ENCODE measurements around the gene MTNR1B.

The MTNR1B gene

DNA sequence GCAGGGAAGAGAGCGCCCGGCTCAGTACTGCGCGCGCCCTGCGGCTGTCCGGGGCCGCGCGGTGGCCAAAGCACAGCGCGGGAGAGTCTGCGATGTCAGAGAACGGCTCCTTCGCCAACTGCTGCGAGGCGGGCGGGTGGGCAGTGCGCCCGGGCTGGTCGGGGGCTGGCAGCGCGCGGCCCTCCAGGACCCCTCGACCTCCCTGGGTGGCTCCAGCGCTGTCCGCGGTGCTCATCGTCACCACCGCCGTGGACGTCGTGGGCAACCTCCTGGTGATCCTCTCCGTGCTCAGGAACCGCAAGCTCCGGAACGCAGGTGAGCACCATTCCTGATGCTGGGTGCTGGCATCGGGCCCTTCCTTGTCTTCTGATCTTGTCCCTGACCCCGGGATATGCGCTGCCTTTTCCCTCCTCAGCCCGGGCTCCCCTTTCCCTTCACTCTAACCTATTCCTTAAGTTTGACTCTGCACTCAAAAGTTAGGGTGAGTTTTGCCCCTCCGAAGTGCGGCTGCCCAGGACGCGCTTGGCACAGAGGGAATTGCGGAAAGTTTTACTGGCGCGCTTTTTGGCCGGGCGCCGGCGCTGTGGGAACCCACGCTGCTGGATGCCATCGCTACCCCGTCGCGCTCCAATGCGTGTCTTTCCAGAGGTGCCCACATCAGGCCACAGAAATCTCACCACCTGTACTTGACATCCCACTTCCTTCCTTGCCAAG, at the start of gene MTNR1B:
MTNR1B (plus strand) TSS at position 18 of the 714 bp plus-strand sequence; CDS start at position 93, 75 bp downstream.
- DNase-seq (ENCODE audit: low read depth in 2 of 2), result no peak

GRCh38 chr11:92920331-92920730, 49.1 kb upstream of the MTNR1B start:
- no peak for DNase-seq (ENCODE audit: low read depth in 2 of 2)

- no peak for DNase-seq (ENCODE audit: low read depth in 2 of 2)
Observed at GRCh38 chr11:92922731-92923130, 46.7 kb upstream of the MTNR1B start.

DNA sequence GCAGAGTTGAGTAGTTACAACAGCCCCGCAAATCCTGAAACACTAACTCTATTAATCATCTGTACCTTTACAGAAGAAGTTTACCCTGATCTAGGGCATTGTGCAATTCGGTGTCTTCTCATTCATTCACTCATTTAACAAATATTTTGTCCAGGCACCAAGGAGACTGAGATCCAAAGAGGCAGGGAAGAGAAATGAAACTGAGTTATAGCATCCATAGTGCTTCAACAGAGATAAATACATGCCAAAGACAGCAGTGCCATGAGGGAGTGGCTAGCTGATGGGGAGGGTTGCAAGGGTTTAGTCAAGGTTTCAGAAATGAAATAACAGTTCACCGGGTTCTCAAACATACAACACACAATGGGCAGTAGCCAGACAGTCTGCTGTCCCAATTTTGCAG, 40.2 kb upstream of the MTNR1B start:
- no peak for DNase-seq (ENCODE audit: low read depth in 2 of 2)

DNA sequence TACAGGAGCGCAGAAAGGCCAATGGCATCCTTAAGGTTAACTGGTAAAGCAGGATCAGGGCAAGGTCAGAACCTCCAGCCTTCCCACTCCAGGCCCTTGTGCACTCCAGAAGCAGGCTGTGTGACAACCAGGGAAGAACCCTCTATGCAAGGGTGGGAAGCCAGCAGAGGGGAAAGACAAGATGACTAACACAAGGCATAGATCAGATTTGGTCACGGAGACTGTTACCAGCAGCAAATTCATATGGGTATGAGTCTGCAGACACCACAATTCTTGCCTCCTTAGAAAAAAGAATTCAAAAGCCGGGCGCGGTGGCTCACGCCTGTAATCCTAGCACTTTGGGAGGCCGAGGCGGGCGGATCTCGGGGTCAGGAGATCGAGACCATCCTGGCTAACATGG, 39.8 kb upstream of the MTNR1B start:
- DNase-seq (ENCODE audit: low read depth in 2 of 2), result no peak

DNA sequence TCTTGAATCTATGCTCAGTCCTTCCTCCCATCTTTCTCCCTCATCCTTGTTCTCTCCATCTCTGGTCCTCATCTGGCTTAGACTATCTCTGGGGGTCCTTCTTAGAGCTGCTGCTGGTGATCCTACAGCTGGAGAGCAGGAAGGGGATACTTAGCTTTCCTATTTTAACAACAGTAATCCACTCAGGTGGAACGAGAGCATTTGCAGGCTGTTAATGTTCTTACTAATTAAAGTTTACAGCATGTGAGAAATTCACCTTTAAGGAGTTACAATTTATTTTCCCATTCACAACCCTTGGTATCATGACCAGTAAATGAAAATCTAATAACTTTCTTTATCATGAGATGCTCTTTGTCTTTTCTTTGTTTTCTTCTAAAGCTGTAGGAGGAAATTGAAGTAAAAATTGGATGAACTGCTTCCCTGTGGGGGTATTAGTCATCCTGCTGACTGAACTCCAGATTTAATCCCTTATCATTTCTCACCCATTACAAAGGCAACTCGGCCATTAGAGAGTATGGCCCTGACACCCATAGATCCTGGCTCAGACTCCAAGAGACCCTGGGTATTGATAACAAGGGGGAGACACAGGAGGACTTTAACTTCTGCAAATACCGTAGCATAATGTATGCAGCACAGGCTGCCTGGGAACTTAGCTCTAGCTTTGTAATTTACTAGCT, 37.6 kb upstream of the MTNR1B start:
- no peak for DNase-seq (ENCODE audit: low read depth in 2 of 2)

DNA sequence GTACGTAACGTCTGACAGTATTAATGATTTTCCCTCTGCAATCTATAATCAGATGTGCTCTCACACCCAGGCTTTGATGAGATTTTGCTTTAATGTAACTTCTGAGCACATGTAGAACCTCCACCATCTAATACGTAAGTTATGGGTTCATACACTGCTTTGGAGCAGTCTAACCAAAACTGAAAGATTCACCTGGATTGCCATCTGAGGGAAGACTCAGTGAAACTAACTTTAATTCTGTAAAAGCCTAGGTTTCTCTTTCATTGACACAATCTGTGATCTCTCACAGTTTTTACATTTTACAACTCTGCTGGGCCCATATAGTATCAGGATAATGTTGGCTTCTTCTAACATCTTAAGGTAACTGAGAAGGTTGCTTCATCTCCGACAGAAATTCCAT, 30.1 kb upstream of the MTNR1B start:
- no peak for DNase-seq (ENCODE audit: low read depth in 2 of 2)

DNA sequence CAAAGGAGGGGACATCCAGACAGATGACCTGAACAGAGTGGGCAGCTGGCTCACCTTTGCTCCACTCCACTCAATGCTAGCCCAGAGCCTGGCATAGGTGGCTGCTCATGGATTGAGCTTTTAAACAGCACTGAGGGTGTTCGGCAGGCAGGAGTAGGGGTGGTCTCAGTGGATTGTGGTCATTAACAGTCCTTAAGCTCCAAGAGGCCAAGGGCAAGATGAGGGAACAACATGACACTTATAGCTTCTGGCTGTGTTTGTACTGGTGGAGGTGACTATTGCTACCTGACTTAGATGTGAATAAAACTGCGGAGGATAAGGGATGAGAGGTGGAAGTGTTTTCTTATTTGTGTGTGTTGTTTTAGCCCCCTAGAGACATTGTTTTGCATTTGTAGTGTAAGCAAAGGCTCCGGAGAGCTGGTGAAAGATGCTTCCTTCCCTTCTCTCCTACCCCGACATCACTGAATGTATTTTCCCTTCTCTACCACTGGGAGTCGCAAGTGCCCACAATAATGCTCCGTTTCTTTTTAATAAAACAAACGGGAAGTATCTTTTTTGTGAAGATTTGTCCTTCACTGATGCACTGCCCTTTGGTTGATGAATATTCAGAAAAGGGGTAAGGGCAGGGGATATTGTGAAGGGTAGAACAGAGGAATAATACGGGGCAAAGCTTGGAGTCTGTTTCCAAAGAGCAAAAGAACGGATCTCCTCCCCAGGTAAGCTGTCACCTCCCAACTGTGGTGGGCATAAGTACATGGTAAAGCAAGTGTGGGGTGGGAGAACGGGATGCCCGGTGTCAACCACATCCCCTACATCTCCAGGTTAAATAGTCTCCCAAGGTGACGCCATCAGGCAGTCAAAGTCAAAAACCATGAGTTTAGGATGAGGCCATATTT, 27.5 kb upstream of the MTNR1B start:
- no peak for DNase-seq (ENCODE audit: low read depth in 2 of 2)

GRCh38 chr11:92946707-92947106, 22.7 kb upstream of the MTNR1B start:
- no peak for DNase-seq (ENCODE audit: low read depth in 2 of 2)

DNA sequence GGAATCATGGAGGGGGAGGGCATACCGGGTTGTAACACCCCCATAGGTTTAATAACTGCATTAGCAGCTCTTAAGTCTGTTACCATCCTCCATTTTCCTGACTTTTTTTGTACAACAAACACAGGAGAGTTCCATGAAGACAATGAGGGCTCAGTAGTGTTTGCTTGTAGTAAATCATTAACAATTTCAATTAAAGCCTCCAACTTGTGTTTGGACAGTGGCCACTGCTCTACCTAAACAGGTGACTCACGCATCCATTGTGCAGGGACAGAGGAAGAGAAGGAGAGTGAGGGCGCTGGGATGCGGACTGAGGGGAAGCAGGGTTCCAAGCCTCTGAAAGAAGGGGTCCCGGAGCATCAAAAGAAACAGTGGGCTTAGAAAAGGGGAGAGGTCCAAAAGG, 21.3 kb upstream of the MTNR1B start:
- no peak for DNase-seq (ENCODE audit: low read depth in 2 of 2)

DNA sequence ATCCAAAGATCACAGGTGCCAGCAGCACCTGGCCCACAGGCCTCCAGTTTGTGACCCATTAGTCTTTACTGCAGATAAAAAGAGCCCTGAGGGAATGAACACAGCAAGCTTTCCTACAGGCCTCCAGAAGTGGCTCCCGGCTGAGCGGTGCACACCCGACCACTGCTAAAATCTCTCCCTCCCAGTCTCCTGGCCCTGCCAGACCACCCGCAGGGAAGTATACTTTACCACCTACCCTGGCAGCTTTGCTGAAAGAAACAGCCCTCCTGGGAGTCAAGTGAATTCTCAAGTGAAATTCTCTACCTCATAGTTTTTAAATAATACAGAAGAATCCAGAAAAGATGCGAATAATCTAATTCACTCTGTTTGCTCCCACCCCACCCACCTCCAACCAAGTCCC, 15.4 kb upstream of the MTNR1B start:
- DNase-seq (ENCODE audit: low read depth in 2 of 2), result no peak

- DNase-seq (ENCODE audit: low read depth in 2 of 2), result no peak
Observed at GRCh38 chr11:92955860-92956259, 13.6 kb upstream of the MTNR1B start.

DNA sequence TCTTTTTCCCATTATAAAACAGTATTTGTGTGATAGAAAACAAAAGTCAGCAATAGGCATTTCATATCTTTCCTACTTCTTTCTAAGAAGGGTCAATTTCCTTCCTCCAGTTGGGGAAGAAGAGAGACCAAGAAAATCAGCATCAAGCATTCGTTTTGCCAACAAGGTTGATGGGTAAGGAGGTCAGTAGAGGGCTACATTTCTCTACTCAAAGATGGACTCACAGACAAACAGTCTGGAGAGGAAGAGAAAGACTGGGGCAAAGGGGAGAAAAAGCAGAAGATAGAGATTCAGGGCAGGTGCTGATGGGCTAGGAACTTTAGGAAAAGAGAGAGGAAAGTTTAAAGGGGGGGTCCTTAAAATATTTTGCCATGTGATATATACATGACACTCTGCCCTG, 8.6 kb upstream of the MTNR1B start:
- no peak for DNase-seq (ENCODE audit: low read depth in 2 of 2)

DNA sequence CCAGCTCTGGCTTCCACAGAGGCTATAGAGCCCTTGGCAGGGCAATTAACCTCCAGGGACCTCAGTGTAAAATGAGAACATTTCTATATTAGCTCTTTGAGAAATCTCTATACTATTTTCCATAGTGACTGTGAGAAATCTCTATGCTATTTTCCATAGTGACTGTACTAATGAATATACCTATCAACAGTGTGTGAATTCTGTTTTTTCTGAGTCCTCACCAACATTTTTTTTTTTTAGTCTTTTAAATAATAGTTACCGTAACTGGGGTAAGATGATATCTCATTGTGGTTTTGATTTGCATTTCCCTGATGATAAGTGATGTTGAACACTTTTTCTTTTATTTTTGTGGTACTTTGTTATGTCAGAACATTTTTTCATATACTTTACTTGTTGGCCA, 7.0 kb upstream of the MTNR1B start:
- no peak for DNase-seq (ENCODE audit: low read depth in 2 of 2)

- DNase-seq (ENCODE audit: low read depth in 2 of 2), result no peak
Observed at GRCh38 chr11:92964471-92964870, 5.0 kb upstream of the MTNR1B start.

- no peak for DNase-seq (ENCODE audit: low read depth in 2 of 2)
Observed at GRCh38 chr11:92965196-92965595, 4.3 kb upstream of the MTNR1B start.

GRCh38 chr11:92967178-92967577, 2.3 kb upstream of the MTNR1B start:
- DNase-seq (ENCODE audit: low read depth in 2 of 2), result no peak

DNA sequence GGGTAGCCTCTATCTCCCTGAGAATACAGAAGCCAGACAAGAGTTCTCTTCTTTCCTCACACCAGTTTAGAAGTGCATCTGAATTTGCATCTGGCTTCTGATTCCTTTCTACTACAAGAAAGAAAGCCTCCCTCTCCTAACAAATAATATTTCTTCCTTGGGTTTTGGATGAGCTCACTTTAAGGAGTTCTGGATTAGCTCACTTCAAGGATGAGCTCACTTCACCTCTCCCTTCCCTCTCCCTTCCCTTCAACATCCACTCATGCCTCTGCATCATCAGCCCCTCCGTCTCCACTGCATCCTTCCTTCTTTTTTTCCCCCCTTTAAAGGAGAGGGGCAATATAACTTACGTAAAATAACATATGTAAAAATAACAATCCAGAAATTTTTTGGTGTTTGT, 1.6 kb upstream of the MTNR1B start:
- DNase-seq (ENCODE audit: low read depth in 2 of 2), result no peak

DNA sequence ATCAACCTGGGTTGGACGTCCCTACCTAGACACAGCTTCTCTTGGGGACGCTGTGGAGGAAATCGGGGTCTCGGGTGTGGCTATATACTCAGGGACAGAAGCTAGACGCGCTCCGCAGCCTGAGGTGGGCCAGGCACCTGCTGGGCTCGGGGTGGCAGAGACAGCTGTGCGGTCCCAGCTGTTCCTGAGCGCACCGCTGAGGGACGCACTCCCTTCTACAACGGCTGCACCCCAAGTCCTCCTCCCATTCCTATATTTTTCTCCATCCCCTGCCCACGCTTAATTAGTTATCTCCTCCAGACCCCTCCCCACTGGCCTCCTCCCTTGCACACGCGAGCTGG, 188 bp upstream of the MTNR1B start:
- DNase-seq (ENCODE audit: low read depth in 2 of 2), result no peak

DNA sequence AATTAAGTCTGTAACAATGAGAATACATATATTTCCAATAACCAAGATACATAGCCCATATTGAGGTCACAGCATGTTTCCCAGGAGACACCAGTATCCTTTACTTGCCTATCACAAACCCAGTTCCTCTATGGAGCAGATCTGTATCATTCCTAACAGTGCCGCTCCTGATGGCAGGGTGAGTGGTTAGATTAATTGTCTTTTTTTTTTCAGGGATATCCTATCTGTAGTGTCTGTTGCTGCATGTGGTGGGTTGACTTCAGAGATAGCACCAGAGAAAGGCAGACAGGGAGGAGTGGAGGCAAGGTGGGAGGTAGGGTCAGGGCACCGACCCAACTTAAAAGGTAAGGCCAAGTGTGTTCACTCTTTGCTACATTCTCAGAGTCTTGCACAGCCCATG, 2.8 kb downstream of the MTNR1B start:
- DNase-seq (ENCODE audit: low read depth in 2 of 2), result no peak

GRCh38 chr11:92975285-92975684, 5.8 kb downstream of the MTNR1B start:
- no peak for DNase-seq (ENCODE audit: low read depth in 2 of 2)

GRCh38 chr11:92976681-92977080, 7.2 kb downstream of the MTNR1B start:
- no peak for DNase-seq (ENCODE audit: low read depth in 2 of 2)

- no peak for DNase-seq (ENCODE audit: low read depth in 2 of 2)
Observed at GRCh38 chr11:92977401-92977800, 8.0 kb downstream of the MTNR1B start.
